ENCODE results near the gene CSNK1G1.

- TF ChIP-seq RAD21 (IDR thresholded peaks at IDR 0.05; ENCODE audit: low read length) (no peak), CHD2 (IDR thresholded peaks at IDR 0.05; ENCODE audit: low read length, partially characterized antibody) (no peak), USF2 (IDR thresholded peaks at IDR 0.05; ENCODE audit: borderline replicate concordance, low read depth, low read length) (no peak), TAF1 (IDR thresholded peaks at IDR 0.05; ENCODE audit: borderline replicate concordance, low read depth, low read length) (no peak), FOXM1 (IDR thresholded peaks at IDR 0.05; ENCODE audit: low read depth) (no peak), REST (IDR thresholded peaks at IDR 0.05; ENCODE audit: low read depth, low read length) (no peak), CTCF (IDR thresholded peaks at IDR 0.05) (no peak), TEAD4 (IDR thresholded peaks at IDR 0.05; ENCODE audit: borderline replicate concordance, insufficient read depth) (no peak), RXRA (IDR thresholded peaks at IDR 0.05; ENCODE audit: borderline replicate concordance, low read depth) (no peak), MAX (IDR thresholded peaks at IDR 0.05; ENCODE audit: low read depth) (no peak)
Observed at GRCh38 chr15:64143276-64143675, 212.7 kb downstream of the CSNK1G1 start.

Measured in SK-N-SH (cell line).